K562 (cell line): Measurements from ENCODE around the gene AGRN. TPM values are rescaled to one million over a fixed set of nuclear protein-coding genes. Genes with fewer than 3 reads are reported as not detected.

Experiments
- E4F1 ChIP-seq: fragments of 250-450 bp; sonication (Bioruptor Pico); IDR thresholded peaks from 2 replicates; pipeline ENCODE4 v1.5.0; 2021; ENCODE audit warnings: mild to moderate bottlenecking, borderline replicate concordance
- KLF6 ChIP-seq: fragments of 250-450 bp; sonication (Bioruptor Pico); IDR thresholded peaks from 2 replicates; pipeline ENCODE4 v1.4.0; 2020; ENCODE audit warnings: mild to moderate bottlenecking, moderate library complexity, borderline replicate concordance
- MAFG ChIP-seq: fragments of 450-650 bp; conservative IDR thresholded peaks from 2 replicates; pipeline ENCODE4 v1.6.1; 2016; ENCODE audit warnings: missing genetic modification characterization, missing compliant biosample characterization
- RERE ChIP-seq: sonication (generic); formaldehyde crosslinking; IDR thresholded peaks from 2 replicates; pipeline ENCODE4 v1.8.0; 2023; ENCODE audit warnings: missing genetic modification reagents, mild to moderate bottlenecking, borderline replicate concordance
- RNF2 ChIP-seq: sonication (generic); IDR thresholded peaks from 2 replicates; pipeline ENCODE4 v1.6.1; 2016
- USF2 ChIP-seq: sonication (generic); formaldehyde crosslinking; IDR thresholded peaks from 2 replicates; pipeline ENCODE4 v1.5.0; 2020; ENCODE audit warnings: missing genetic modification reagents
- ZBTB33 ChIP-seq: sonication (generic); formaldehyde crosslinking; IDR thresholded peaks from 2 replicates; pipeline ENCODE4 v1.8.1; 2023; ENCODE audit warnings: mild to moderate bottlenecking, missing genetic modification reagents
- ZFPM2 ChIP-seq: fragments of 250-450 bp; sonication (Bioruptor Pico); IDR thresholded peaks from 2 replicates; pipeline ENCODE4 v1.5.1; 2022; ENCODE audit warnings: mild to moderate bottlenecking
- ZNF165 ChIP-seq: fragments of 250-450 bp; sonication (Bioruptor Pico); IDR thresholded peaks from 2 replicates; pipeline ENCODE4 v1.4.0; 2020; ENCODE audit warnings: borderline replicate concordance
- polyA plus RNA-seq, 8 experiments: library from polyadenylated mRNA; depleted of rRNA in 4 of 8; stranded (reverse) in 5 of 8; unstranded in 3 of 8; fragments of >200 nt; fragmentation: Nextera tagmentation in 2 of 8; fragmentation: Illumina TruSeq in 1 of 8; extraction: Ambion mirVana in 2 of 8; extraction: Trizol in 1 of 8; gene quantifications; 2 replicates each; pipeline versions ENCODE4 v1.2.1 to v1.2.3, GENCODE V29; 2011 to 2014; ENCODE audit warnings: inconsistent platforms in 1 of 8, missing spikeins in 1 of 8
- total RNA-seq, 7 experiments: library from RNA; depleted of rRNA in 6 of 7; stranded (reverse); fragments of >200 nt in 6 of 7; fragmentation: Illumina TruSeq in 2 of 7; extraction: Trizol in 2 of 7; gene quantifications; 2 replicates each; pipeline versions ENCODE4 v1.2.1 to v1.2.3, GENCODE V29; 2011 to 2021; ENCODE audit warnings: low replicate concordance in 1 of 7

The AGRN gene
- total and polyA plus RNA-seq, 9 of the 15 experiments (the other 6 are each of a cell fraction or from before 2014, with no cell fraction given), result 0.04 to 111 (median 18.1) TPM

- TF ChIP-seq RERE (no peak), MAFG (no peak), ZFPM2 (0 out of 2 replicates have a peak, but pooled peaks have one; percentile 46), RNF2 (no peak), ZBTB33 (peak; percentile 94), USF2 (CRISPR knock-in tag) (no peak), ZNF165 (CRISPR knock-in tag) (no peak), KLF6 (CRISPR knock-in tag) (no peak), E4F1 (CRISPR knock-in tag) (no peak)
These were observed 21.2 kb downstream of the AGRN start (continued) for GRCh38 chr1:1041092-1041523.
